Muscle of leg (tissue), 11 donors: ENCODE data around the gene RNF115. TPM values are rescaled to one million over a fixed set of nuclear protein-coding genes. Genes with fewer than 3 reads are reported as not detected.
"Not testable (repeated sequence)": the region's sequence is repeated elsewhere in the genome, so short reads cannot be mapped to it uniquely, and the experiment has no call there.

Source experiments
- DNase-seq: peaks from one replicate; pipeline ENCODE4 v3.0.0; 2013
- H3K27ac ChIP-seq: one replicate; pipeline ENCODE4 v1.5.1; 2013; ENCODE audit warnings: mild to moderate bottlenecking, low read length, control low read depth
- H3K27me3 ChIP-seq: one replicate; pipeline ENCODE4 v1.6.1; 2013; ENCODE audit warnings: low read length; ENCODE audit not compliant: control insufficient read depth, insufficient read depth
- H3K36me3 ChIP-seq: one replicate; pipeline ENCODE4 v1.6.1; 2013; ENCODE audit warnings: low read length; ENCODE audit not compliant: control insufficient read depth, insufficient read depth
- H3K4me1 ChIP-seq: one replicate; pipeline ENCODE4 v1.6.1; 2013; ENCODE audit warnings: low read length; ENCODE audit not compliant: control insufficient read depth, insufficient read depth
- H3K4me3 ChIP-seq: one replicate; pipeline ENCODE4 v1.5.1; 2013; ENCODE audit warnings: low read length, control low read depth
- H3K9me3 ChIP-seq: replicated peaks from 2 replicates; pipeline ENCODE4 v1.6.1; 2013; ENCODE audit warnings: low read depth, low read length; ENCODE audit not compliant: control insufficient read depth
- WGBS: methylation state at CpG from one replicate; pipeline ENCODE4 v1.1.5; 2013; ENCODE audit warnings: missing lambda C conversion rate; ENCODE audit not compliant: insufficient coverage; 5-methylcytosine and 5-hydroxymethylcytosine counted together
- polyA plus RNA-seq, 8 donors: library from polyadenylated mRNA; unstranded; fragments of 120-200 nt; gene quantifications; one replicate each; pipeline versions ENCODE4 v1.2.1 to v1.2.3, GENCODE V29; 2013; ENCODE audit warnings: inconsistent platforms in 1 of 8, low replicate concordance in 1 of 8; ENCODE audit not compliant: insufficient read length in 8 of 8, insufficient read depth in 1 of 8
- total RNA-seq: library from RNA; stranded (reverse); fragments of 120-200 nt; gene quantifications from one replicate; pipeline ENCODE4 v1.2.4, GENCODE V29; 2013

The RNF115 gene
- total and polyA plus RNA-seq, 9 donors = 10.8 to 18.8 (median 13.7) TPM

DNA sequence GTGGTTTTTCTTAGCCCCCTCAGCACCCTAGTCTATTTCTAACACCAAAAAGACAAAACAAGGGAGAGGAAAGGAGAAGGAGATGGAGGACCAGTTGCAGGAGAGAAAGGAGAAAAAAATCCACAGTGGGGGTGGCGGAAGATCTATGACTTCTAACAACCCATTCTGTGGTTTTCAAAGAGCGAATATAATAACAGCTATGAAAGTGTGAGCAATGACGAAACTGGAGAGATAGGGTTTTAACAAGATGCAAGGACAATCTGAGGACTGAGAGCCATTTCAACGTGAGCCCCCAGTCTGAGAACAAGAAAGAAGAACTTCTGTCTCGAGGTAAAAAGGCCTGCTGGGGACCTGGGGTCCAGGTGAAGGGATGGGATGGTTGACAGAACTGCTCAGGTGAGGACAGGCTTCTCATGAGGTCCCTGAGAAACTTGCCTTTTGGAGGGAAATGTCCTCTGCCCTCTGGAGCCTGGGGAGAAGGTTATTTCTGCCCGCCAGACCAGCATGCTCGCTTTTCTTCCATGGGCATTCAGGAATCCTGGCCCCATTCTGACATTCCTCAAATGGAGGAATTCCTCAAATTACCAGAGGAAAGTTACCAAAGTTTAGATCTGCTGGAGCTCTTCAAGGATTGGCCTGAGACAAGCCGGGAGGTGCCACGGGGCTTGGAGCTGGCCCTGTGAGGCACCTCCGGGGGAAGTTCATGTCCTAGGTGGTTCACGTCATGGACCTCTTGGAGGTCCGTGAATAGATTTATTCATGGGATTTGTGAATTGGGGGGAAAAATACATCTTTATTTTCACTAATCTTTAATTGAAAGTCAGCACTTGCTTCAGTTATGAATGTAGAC, 104.4 kb downstream of the RNF115 start, which contains the start of gene CD160:
Gene CD160 (plus strand): TSS at position 270 of the 850 bp plus-strand sequence. CDS start 8,829 bp downstream, outside the sequence.
- Histone ChIP-seq H3K9me3 (no peaks in the 10 kb centered on the region), H3K27me3 (peaks cover 15% of the 10 kb centered on the region), H3K27ac (no peak within 1 kb of the TSS), H3K36me3 (no peaks in the 10 kb centered on the region), H3K4me3 (no peak within 1 kb of the TSS), H3K4me1 (peaks cover 11% of the 10 kb centered on the region)
- 74% methylated on average over 5 of the region's 12 CpGs for WGBS
- no peak for DNase-seq

DNA sequence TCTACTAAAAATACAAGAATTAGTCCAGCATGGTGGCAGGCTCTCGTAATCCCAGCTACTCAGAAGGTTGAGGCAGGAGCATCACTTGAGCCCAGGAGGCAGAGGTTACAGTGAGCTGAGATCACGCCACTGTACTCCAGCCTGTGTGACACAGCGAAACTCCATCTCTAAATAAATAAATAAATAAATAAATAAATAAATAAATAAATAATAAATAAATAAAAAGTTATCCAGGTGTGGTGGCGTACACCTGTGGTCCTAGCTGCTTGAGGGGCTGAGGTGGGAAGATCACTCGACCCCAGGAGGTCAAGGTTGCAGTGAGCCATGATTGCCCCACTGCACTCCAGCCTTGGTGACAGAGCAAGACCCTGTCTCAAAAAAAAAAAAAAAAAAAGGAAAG, 105.4 kb downstream of the RNF115 start:
- WGBS = 100% methylated on average over 1 of the region's 5 CpGs
- H3K4me3 ChIP-seq, H3K9me3 ChIP-seq, DNase-seq, H3K27ac ChIP-seq, H3K36me3 ChIP-seq: not testable (repeated sequence)
- peaks cover 11% of the 10 kb centered on the region for H3K4me1 ChIP-seq
- peaks cover 15% of the 10 kb centered on the region for H3K27me3 ChIP-seq

DNA sequence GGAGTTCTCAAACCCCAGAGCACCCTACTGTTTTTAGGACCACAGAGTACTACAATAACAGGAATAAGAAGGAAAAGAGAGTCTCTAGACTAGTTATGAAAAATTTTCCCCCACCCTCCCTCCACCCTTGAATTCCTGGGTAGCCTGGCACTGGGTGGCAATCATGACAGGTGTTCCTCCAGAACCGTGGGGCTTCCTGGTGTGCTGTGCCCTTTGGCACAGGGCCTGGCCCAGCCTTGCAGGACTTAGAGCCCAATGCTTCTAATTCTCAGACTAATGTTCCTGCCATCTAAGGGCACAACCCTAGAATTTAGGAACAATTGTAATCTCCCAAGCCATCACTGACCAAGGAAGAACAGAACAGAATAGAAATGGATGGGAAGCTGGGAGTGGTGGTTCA, 106.1 kb downstream of the RNF115 start:
- 75% methylated on average over 1 of the region's 1 CpG for WGBS
- Histone ChIP-seq H3K36me3 (no peaks in the 10 kb centered on the region), H3K4me1 (peaks cover 11% of the 10 kb centered on the region), H3K9me3 (no peaks in the 10 kb centered on the region), H3K27ac (no peak overlapping the region), H3K4me3 (no peak overlapping the region), H3K27me3 (peaks cover 15% of the 10 kb centered on the region)
- no peak for DNase-seq

DNA sequence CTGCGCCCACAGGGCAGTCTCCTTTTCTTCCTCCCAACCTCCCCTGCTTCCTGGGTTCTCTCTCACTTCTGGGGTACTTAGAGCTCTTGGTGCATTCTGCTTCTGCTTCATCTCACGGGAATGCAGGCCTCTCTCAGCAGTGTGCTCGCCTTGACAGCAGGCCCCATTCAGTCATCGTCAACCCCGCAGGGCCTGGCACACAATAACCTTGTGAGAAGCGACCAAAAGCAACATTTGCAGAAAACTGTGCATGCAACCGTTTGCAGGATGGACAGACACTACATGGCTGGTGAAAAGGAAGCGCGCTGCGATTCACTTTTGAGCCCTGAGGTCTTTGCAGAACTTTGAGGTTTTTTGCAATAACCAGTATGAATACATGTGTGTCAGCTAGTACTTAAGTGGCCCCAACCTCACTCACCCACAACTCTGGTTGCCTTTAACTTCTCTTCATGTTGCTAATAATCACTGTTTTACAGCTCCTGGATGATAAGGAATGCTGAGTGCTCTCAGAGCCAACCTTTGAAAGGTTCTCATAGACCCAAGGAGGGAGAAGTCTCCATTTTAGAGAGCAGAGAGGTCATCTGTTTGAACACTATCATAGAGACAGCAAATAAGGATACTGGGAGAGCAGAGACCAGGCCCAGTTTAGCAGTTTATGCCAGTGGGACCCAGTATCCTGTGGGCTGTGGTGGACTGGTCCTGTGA, 107.1 kb downstream of the RNF115 start:
- WGBS = 93% methylated on average over 3 of the region's 10 CpGs
- H3K4me3 ChIP-seq = no peak overlapping the region

DNA sequence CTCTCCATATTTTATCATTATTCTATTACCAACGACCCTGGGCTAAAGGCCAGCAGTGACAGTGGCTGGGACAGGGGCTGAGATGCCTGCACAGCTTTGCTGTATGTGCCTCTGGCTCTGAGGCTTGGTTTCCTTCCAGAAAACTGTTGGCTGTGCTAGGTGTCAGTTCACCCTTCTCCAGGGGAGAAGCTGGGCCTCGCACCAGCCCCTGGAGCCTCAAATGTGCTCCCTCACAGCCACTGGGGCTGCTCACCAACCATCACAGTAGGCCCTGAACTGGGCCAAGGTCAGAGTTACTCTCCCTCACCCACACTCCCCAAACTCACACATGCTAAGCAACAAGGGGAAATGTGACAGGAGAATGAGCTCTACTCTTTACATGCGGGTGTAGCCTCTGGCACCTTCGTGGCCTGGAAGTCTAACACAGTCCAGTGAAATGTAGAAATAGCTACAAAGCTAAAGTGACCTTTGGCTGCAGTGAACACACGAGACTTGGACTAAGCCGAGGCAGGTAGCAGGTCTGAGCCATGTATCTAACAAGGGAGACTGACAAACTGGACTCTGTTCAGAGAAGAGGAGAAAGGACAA, 109.3 kb downstream of the RNF115 start:
- WGBS = 30% methylated on average over 4 of the region's 6 CpGs
- H3K36me3 ChIP-seq = no peaks in the 10 kb centered on the region
- H3K4me1 ChIP-seq = no peaks in the 10 kb centered on the region
- no peak overlapping the region for H3K27ac ChIP-seq
- H3K4me3 ChIP-seq = no peak overlapping the region
- H3K9me3 ChIP-seq = no peaks in the 10 kb centered on the region
- H3K27me3 ChIP-seq = peaks cover 3% of the 10 kb centered on the region
- DNase-seq = peak; percentile 11

More for the DNA sequence above, 107.1 kb downstream of the RNF115 start:
- Histone ChIP-seq H3K27me3 (peaks cover 15% of the 10 kb centered on the region), H3K9me3 (no peaks in the 10 kb centered on the region), H3K27ac (no peak overlapping the region), H3K4me1 (peaks cover 11% of the 10 kb centered on the region), H3K36me3 (no peaks in the 10 kb centered on the region)
- DNase-seq = no peak

DNA sequence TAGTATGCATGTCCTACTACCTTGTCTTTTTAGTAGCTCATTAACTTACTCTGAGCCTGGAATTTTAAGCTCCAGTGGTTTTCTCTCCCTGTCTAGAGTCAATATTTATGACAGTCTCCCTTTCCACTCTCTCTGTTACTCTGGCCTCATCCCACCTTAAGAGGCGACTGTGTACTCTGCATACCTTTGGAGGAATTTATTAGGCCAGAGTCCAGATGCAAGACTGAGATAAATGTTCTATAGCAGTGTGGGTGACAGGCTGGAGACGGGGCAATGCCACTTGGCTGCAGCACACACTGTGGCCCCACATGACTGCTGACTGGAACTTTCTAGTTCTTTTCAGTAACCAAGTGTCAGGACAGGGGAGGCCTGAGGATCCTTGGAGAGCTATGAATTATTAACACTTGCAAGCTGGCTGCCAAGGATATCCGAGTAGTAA, 112.7 kb downstream of the RNF115 start:
- H3K4me3 ChIP-seq = no peak overlapping the region
- H3K27ac ChIP-seq = no peak overlapping the region
- peaks cover 3% of the 10 kb centered on the region for H3K27me3 ChIP-seq
- DNase-seq = no peak
- 20% methylated on average over 2 of the region's 3 CpGs for WGBS
- H3K36me3 ChIP-seq = no peaks in the 10 kb centered on the region
- no peaks in the 10 kb centered on the region for H3K4me1 ChIP-seq
- no peaks in the 10 kb centered on the region for H3K9me3 ChIP-seq

DNA sequence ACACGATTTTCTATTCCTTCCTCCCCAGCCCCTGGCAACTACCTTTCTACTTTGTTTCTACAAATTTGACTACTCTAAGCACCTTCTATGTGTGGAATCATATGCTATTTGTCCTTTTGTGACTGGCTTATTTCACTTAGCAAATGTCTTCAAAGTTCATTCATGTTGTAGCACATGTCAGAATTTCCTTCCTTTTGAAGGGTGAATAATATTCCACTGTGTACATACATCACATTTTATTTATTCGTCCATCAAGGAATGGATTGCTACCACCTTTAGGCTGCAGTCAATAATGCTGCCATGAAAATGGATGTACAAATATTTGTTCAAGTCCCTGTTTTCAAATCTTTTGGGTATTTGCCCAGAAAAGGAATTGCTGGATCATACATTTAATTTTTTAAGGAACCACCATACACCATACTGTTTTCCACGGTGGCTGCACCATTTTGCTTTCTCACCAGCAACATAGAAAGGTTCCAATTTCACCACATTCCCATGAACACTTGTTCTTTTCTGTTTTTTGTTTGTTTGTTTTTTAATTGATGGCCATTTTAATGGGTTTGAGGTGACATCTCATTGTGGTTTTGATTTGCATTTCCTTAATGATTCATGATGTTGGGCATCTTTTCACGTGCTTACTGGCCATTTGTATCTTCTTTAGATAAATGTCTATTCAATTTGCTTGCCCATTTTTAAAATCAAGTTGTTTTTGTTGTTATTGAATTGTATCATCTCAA, 113.4 kb downstream of the RNF115 start:
- DNase-seq = no peak
- no peak overlapping the region for H3K27ac ChIP-seq
- H3K9me3 ChIP-seq = no peaks in the 10 kb centered on the region
- peaks cover 3% of the 10 kb centered on the region for H3K27me3 ChIP-seq
- WGBS = no CpG with 5 or more reads among the region's 4 CpGs
- H3K4me3 ChIP-seq = no peak overlapping the region
- H3K36me3 ChIP-seq = no peaks in the 10 kb centered on the region
- no peaks in the 10 kb centered on the region for H3K4me1 ChIP-seq

DNA sequence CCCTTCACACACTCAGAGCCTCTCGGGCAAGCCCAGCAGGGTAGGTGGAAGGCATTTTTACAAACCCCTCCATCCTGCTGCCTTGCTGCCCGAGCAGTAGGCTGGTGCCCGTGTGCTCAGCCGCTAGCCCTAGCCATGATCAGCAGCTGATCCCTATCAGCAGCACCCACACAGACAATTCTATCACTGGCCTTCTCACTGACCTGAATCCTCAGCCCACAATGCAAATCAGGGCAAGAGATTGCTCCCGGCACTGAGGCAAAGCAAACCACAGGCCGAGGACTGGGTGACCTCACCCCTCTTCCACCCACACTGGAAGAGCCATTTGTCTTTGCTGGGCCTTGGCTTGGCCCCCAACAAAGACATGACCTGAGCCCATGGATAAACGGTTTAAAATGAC, 115.8 kb downstream of the RNF115 start:
- H3K27me3 ChIP-seq = peaks cover 4% of the 10 kb centered on the region
- no peaks in the 10 kb centered on the region for H3K36me3 ChIP-seq
- H3K4me1 ChIP-seq = no peaks in the 10 kb centered on the region
- no peaks in the 10 kb centered on the region for H3K9me3 ChIP-seq
- H3K4me3 ChIP-seq = no peak overlapping the region
- DNase-seq = no peak
- 56% methylated on average over 7 of the region's 7 CpGs for WGBS
- H3K27ac ChIP-seq = no peak overlapping the region

DNA sequence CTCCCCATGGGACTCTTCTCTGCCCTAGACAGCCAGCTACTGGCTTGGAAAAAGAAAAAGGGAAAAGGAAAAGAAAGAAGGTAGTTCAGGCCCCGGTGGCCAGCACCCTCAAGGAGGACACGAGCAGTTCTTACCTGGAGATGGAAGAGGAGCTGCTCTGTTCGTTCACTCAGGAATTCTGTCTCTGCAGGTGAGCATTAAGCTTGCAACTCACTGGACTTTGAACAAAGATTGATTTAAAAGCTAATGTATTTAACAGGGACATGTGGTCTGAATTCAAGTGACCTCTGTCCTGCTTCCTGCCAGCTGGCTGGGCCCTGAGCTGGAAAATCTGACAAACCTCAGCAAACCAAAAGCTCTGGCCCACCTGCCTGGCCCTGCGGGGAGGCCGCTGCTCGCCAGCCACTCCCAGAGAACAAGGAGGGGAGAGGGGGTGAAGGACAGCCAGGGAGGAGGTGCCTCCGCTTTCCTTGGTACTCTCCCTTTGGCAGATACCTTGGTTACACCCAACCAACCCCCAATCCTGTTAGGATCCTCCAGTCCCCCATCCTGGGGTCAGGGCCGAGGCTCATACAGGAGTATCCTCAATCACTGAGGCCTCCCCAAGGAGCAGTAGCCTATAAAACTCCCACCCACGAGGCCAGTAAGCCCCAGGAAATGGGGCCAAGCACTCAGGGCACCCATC, 116.6 kb downstream of the RNF115 start, which contains the start of gene PDZK1:
Gene PDZK1 (minus strand): TSS at position 186 of the 685 bp plus-strand sequence. CDS start 19,347 bp downstream, outside the sequence.
- no peak within 1 kb of the TSS for H3K4me3 ChIP-seq
- H3K27ac ChIP-seq = no peak within 1 kb of the TSS
- H3K4me1 ChIP-seq = no peaks in the 10 kb centered on the region
- H3K27me3 ChIP-seq = peaks cover 4% of the 10 kb centered on the region
- 36% methylated on average over 5 of the region's 9 CpGs for WGBS
- H3K9me3 ChIP-seq = no peaks in the 10 kb centered on the region
- peak; percentile 38 for DNase-seq
- H3K36me3 ChIP-seq = no peaks in the 10 kb centered on the region
